SK-N-SH (cell line): Measurements from ENCODE around the gene TIMELESS. TPM values are rescaled to one million over a fixed set of nuclear protein-coding genes. Genes with fewer than 3 reads are reported as not detected.

Experiments used
- CTCF ChIA-PET: fragments of 300-600, 350-600 bp; formaldehyde crosslinking; extraction: SDS; loops from one replicate; lab custom pipeline; 2021; lab: Yijun Ruan, JAX
- POLR2A ChIA-PET: fragments of 350-600 bp; sonication (Branson Sonifier 250); formaldehyde crosslinking; extraction: SDS; loops from one replicate; lab custom pipeline; 2020; ENCODE audit warnings: antibody characterized with exemption, inconsistent platforms; lab: Yijun Ruan, JAX
- DNase-seq: peaks from one replicate; pipeline ENCODE4 v3.0.0; 2012
- H2AFZ ChIP-seq: fragments of 200-600 bp; sonication (generic); 2 replicates; pipeline ENCODE4 v1.8.1; 2016; ENCODE audit warnings: antibody characterized with exemption, mild to moderate bottlenecking, low read depth
- H3F3A ChIP-seq: fragments of 200-600 bp; sonication (generic); replicated peaks from 2 replicates; pipeline ENCODE3; 2016; ENCODE audit warnings: antibody characterized with exemption, mild to moderate bottlenecking; ENCODE audit not compliant: insufficient read depth
- H3K27ac ChIP-seq, 2 experiments: fragments of 200-500 bp in 1 of 2; fragments of 200-600 bp in 1 of 2; sonication (Bioruptor generic) in 1 of 2; sonication (generic), shearing (Covaris generic) in 1 of 2; 2 replicates each; pipeline versions ENCODE4 v1.5.1 to v1.6.1; 2014 to 2016; ENCODE audit warnings: low read depth in 2 of 2, inconsistent platforms in 1 of 2, low read length in 1 of 2, mild to moderate bottlenecking in 1 of 2, mixed read lengths in 1 of 2
- H3K27me3 ChIP-seq: fragments of 200-600 bp; sonication (generic), shearing (Covaris generic); 2 replicates; pipeline ENCODE4 v1.6.1; 2016; ENCODE audit warnings: mixed run types; ENCODE audit not compliant: insufficient read depth
- H3K36me3 ChIP-seq, 2 experiments: fragments of 200-500 bp in 1 of 2; fragments of 200-600 bp in 1 of 2; sonication (Bioruptor generic) in 1 of 2; sonication (generic) in 1 of 2; replicated peaks in 1 of 2; 2 replicates each; pipeline versions ENCODE3 to v1.5.1; 2014 to 2016; ENCODE audit warnings: low read length in 1 of 2, mild to moderate bottlenecking in 1 of 2; ENCODE audit not compliant: insufficient read depth in 2 of 2, control insufficient read depth in 1 of 2
- H3K4me1 ChIP-seq, 2 experiments: fragments of 200-500 bp in 1 of 2; fragments of 200-600 bp in 1 of 2; sonication (Bioruptor generic) in 1 of 2; sonication (generic), shearing (Covaris generic) in 1 of 2; 2 replicates each; pipeline versions ENCODE4 v1.5.1 to v1.6.1; 2014 to 2016; ENCODE audit warnings: low read depth in 1 of 2, low read length in 1 of 2, mixed run types in 1 of 2; ENCODE audit not compliant: insufficient read depth in 2 of 2, control insufficient read depth in 1 of 2
- H3K4me2 ChIP-seq: fragments of 200-600 bp; sonication (generic), shearing (Covaris generic); 2 replicates; pipeline ENCODE4 v1.6.1; 2017; ENCODE audit warnings: mixed run types
- H3K4me3 ChIP-seq, 2 experiments: fragments of 200-500 bp in 1 of 2; fragments of 200-600 bp in 1 of 2; sonication (Bioruptor generic) in 1 of 2; sonication (generic), shearing (Covaris generic) in 1 of 2; 2 replicates each; pipeline versions ENCODE4 v1.5.1 to v1.8.1; 2014 to 2016; ENCODE audit warnings: low read depth in 2 of 2, inconsistent platforms in 1 of 2, low read length in 1 of 2, mild to moderate bottlenecking in 1 of 2, mixed read lengths in 1 of 2, moderate library complexity in 1 of 2
- H3K79me2 ChIP-seq: fragments of 200-600 bp; sonication (generic); 2 replicates; pipeline ENCODE4 v1.8.1; 2017; ENCODE audit warnings: mild to moderate bottlenecking; ENCODE audit not compliant: insufficient read depth
- H3K9ac ChIP-seq: fragments of 200-600 bp; sonication (generic); 2 replicates; pipeline ENCODE4 v1.6.1; 2017; ENCODE audit warnings: mixed run types
- H3K9me2 ChIP-seq: fragments of 200-600 bp; sonication (generic); 2 replicates; pipeline ENCODE4 v1.6.1; 2017; ENCODE audit warnings: mixed run types
- H3K9me3 ChIP-seq: fragments of 200-600 bp; sonication (generic); 2 replicates; pipeline ENCODE4 v1.6.1; 2017; ENCODE audit warnings: mixed run types, mild to moderate bottlenecking, moderate library complexity
- H4K20me1 ChIP-seq: fragments of 200-600 bp; sonication (generic); 2 replicates; pipeline ENCODE4 v1.6.1; 2017; ENCODE audit warnings: mild to moderate bottlenecking, mixed run types; ENCODE audit not compliant: insufficient read depth
- ELF1 ChIP-seq: IDR thresholded peaks from 2 replicates; pipeline ENCODE4 v1.4.0; 2012
- EP300 ChIP-seq, 2 experiments: IDR thresholded peaks; 2 replicates each; pipeline versions ENCODE4 v1.4.0 to v1.6.1; 2012; ENCODE audit warnings: borderline replicate concordance in 1 of 2, low read depth in 1 of 2, low read length in 1 of 2
- EZH2phosphoT487 ChIP-seq: fragments of 200-600 bp; sonication (generic); IDR thresholded peaks from 2 replicates; pipeline ENCODE4 v1.6.1; 2017; ENCODE audit warnings: low read depth, mixed run types, mild to moderate bottlenecking, antibody characterized with exemption, moderate library complexity, borderline replicate concordance
- GABPA ChIP-seq: IDR thresholded peaks from 2 replicates; pipeline ENCODE4 v1.4.0; 2012; ENCODE audit warnings: low read depth, mild to moderate bottlenecking
- MAX ChIP-seq: IDR thresholded peaks from 2 replicates; pipeline ENCODE4 v1.4.0; 2012; ENCODE audit warnings: low read depth
- MEF2A ChIP-seq: IDR thresholded peaks from 2 replicates; pipeline ENCODE4 v1.4.0; 2012; ENCODE audit warnings: low read depth, borderline replicate concordance
- MXI1 ChIP-seq: IDR thresholded peaks from 2 replicates; pipeline ENCODE4 v1.6.1; 2012; ENCODE audit warnings: mild to moderate bottlenecking, low read depth, low read length, improper control_type of control experiment
- NRF1 ChIP-seq: IDR thresholded peaks from 2 replicates; pipeline ENCODE4 v1.6.1; 2012; ENCODE audit warnings: low read depth, mild to moderate bottlenecking, low read length
- POLR2AphosphoS5 ChIP-seq: IDR thresholded peaks from 2 replicates; pipeline ENCODE4 v1.6.1; 2012; ENCODE audit warnings: low read depth, low read length
- RAD21 ChIP-seq: IDR thresholded peaks from 2 replicates; pipeline ENCODE4 v1.6.1; 2012; ENCODE audit warnings: mild to moderate bottlenecking, low read length
- RCOR1 ChIP-seq: fragments of 150-350 bp; IDR thresholded peaks from 2 replicates; pipeline ENCODE4 v1.6.1; 2017; ENCODE audit warnings: antibody characterized with exemption, low read length
- RFX5 ChIP-seq: IDR thresholded peaks from 2 replicates; pipeline ENCODE4 v1.6.1; 2012; ENCODE audit warnings: mild to moderate bottlenecking, improper control_type of control experiment, low read length
- SIN3A ChIP-seq: IDR thresholded peaks from 2 replicates; pipeline ENCODE4 v1.6.1; 2012; ENCODE audit warnings: low read depth, mild to moderate bottlenecking, low read length, moderate library complexity, borderline replicate concordance
- WGBS: methylation state at CpG from one replicate; pipeline ENCODE4 v1.1.6; 2017; ENCODE audit warnings: low lambda C conversion rate; 5-methylcytosine and 5-hydroxymethylcytosine counted together
- polyA plus RNA-seq, 3 experiments: library from polyadenylated mRNA; depleted of rRNA; stranded (reverse); fragments of >200 nt; gene quantifications; 2 replicates each; pipeline ENCODE4 v1.2.3, GENCODE V29; 2012
- TF ChIP-seq, protein P1 (sequence below): fragments of 150-350 bp; IDR thresholded peaks from 2 replicates; pipeline ENCODE4 v1.6.1; 2017; ENCODE audit warnings: antibody characterized with exemption, low read length, low read depth, borderline replicate concordance
- TF ChIP-seq, protein P2 (sequence below): fragments of 200-600 bp; sonication (generic); IDR thresholded peaks from 2 replicates; pipeline ENCODE4 v1.6.1; 2017; ENCODE audit warnings: antibody characterized with exemption, mild to moderate bottlenecking, moderate library complexity
- TF ChIP-seq, protein P3 (sequence below): IDR thresholded peaks from 2 replicates; pipeline ENCODE4 v1.6.1; 2012; ENCODE audit warnings: mild to moderate bottlenecking, low read depth, low read length, moderate library complexity
- TF ChIP-seq, protein P4 (sequence below): fragments of 150-350 bp; IDR thresholded peaks from 2 replicates; pipeline ENCODE4 v1.6.1; 2016; ENCODE audit warnings: mild to moderate bottlenecking, low read depth, low read length

TIMELESS gene
- polyA plus RNA-seq, 1 of the 3 experiments (the other 2 are of a cell fraction), result 5.4 TPM

DNA sequence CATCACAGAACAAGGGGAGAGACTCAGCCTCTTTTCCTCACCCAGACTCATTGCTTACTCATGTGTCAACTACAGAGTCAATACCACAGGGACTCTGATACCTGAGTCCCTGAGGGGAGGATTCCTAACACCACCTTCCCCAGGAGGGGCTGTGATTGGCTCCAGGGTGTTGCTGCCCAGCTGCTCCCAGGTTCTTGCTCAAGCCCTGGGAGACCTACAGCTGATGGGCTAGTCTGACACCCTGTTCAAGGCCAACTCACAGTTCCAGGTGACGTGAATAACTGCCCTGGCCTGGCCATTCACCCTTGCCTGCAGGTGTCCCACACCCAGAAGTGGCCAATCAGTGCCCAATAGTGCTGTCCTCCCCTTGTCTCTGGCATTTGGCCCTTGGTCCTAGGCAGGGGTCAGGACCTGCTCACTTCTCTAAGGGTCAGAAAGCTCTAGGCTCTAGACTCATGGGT, 27.8 kb upstream of the TIMELESS start:
- Histone ChIP-seq H3K27me3 (no peaks in the 10 kb centered on the region), H3F3A (no peaks in the 10 kb centered on the region), H4K20me1 (no peaks in the 10 kb centered on the region), H3K9me3 (no peaks in the 10 kb centered on the region), H3K27ac (no peak overlapping the region), H3K4me3 (no peak overlapping the region), H3K9me2 (no peaks in the 10 kb centered on the region), H3K4me2 (no peak overlapping the region), H2AFZ (no peak overlapping the region), H3K4me1 (no peaks in the 10 kb centered on the region; a peak in 1 of 4 replicates), H3K36me3 (peaks cover 6 to 12% of the 10 kb centered on the region in 2 experiments), H3K9ac (no peak overlapping the region), H3K79me2 (no peaks in the 10 kb centered on the region)
- 100% methylated on average over 1 of the region's 1 CpG for WGBS
- CTCF ChIA-PET, result interaction anchor here (0.9 kb wide), 1 partner anchor 8 kb away, joined by 3 read pairs; the partner anchor contains the start of gene SPRYD4
- no peak for DNase-seq
- TF ChIP-seq POLR2AphosphoS5, result no peak
- no peak for TF ChIP-seq RAD21
- no peak for TF ChIP-seq EZH2phosphoT487
- TF ChIP-seq EP300 (IDR thresholded peaks at IDR 0.05; ENCODE audit: borderline replicate concordance in 1 of 2, low read depth in 1 of 2, low read length in 1 of 2), result no peak
- TF ChIP-seq, protein P1, sequence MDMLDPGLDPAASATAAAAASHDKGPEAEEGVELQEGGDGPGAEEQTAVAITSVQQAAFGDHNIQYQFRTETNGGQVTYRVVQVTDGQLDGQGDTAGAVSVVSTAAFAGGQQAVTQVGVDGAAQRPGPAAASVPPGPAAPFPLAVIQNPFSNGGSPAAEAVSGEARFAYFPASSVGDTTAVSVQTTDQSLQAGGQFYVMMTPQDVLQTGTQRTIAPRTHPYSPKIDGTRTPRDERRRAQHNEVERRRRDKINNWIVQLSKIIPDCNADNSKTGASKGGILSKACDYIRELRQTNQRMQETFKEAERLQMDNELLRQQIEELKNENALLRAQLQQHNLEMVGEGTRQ, result no peak
- no peak for TF ChIP-seq MXI1
- TF ChIP-seq, protein P2, sequence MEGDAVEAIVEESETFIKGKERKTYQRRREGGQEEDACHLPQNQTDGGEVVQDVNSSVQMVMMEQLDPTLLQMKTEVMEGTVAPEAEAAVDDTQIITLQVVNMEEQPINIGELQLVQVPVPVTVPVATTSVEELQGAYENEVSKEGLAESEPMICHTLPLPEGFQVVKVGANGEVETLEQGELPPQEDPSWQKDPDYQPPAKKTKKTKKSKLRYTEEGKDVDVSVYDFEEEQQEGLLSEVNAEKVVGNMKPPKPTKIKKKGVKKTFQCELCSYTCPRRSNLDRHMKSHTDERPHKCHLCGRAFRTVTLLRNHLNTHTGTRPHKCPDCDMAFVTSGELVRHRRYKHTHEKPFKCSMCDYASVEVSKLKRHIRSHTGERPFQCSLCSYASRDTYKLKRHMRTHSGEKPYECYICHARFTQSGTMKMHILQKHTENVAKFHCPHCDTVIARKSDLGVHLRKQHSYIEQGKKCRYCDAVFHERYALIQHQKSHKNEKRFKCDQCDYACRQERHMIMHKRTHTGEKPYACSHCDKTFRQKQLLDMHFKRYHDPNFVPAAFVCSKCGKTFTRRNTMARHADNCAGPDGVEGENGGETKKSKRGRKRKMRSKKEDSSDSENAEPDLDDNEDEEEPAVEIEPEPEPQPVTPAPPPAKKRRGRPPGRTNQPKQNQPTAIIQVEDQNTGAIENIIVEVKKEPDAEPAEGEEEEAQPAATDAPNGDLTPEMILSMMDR, result no peak
- TF ChIP-seq, protein P3, sequence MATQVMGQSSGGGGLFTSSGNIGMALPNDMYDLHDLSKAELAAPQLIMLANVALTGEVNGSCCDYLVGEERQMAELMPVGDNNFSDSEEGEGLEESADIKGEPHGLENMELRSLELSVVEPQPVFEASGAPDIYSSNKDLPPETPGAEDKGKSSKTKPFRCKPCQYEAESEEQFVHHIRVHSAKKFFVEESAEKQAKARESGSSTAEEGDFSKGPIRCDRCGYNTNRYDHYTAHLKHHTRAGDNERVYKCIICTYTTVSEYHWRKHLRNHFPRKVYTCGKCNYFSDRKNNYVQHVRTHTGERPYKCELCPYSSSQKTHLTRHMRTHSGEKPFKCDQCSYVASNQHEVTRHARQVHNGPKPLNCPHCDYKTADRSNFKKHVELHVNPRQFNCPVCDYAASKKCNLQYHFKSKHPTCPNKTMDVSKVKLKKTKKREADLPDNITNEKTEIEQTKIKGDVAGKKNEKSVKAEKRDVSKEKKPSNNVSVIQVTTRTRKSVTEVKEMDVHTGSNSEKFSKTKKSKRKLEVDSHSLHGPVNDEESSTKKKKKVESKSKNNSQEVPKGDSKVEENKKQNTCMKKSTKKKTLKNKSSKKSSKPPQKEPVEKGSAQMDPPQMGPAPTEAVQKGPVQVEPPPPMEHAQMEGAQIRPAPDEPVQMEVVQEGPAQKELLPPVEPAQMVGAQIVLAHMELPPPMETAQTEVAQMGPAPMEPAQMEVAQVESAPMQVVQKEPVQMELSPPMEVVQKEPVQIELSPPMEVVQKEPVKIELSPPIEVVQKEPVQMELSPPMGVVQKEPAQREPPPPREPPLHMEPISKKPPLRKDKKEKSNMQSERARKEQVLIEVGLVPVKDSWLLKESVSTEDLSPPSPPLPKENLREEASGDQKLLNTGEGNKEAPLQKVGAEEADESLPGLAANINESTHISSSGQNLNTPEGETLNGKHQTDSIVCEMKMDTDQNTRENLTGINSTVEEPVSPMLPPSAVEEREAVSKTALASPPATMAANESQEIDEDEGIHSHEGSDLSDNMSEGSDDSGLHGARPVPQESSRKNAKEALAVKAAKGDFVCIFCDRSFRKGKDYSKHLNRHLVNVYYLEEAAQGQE, result no peak
- TF ChIP-seq MEF2A, result no peak
- TF ChIP-seq MAX, result no peak
- no peak for TF ChIP-seq SIN3A
- TF ChIP-seq RCOR1, result no peak
- TF ChIP-seq, protein P4, sequence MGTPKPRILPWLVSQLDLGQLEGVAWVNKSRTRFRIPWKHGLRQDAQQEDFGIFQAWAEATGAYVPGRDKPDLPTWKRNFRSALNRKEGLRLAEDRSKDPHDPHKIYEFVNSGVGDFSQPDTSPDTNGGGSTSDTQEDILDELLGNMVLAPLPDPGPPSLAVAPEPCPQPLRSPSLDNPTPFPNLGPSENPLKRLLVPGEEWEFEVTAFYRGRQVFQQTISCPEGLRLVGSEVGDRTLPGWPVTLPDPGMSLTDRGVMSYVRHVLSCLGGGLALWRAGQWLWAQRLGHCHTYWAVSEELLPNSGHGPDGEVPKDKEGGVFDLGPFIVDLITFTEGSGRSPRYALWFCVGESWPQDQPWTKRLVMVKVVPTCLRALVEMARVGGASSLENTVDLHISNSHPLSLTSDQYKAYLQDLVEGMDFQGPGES, result no peak
- no peak for TF ChIP-seq GABPA
- TF ChIP-seq ELF1, result no peak
- no peak for TF ChIP-seq RFX5
- TF ChIP-seq NRF1, result no peak
- POLR2A ChIA-PET, result no interaction called here
